HCT116 (cell line): Measurements from ENCODE around the gene NAV1. TPM values are rescaled to one million over a fixed set of nuclear protein-coding genes. Genes with fewer than 3 reads are reported as not detected.

Experiments used
- ATAC-seq: fragments of 200-7000 bp; cut with Tn5 transposase; 2 replicates; pipeline ENCODE4 v1.9.1; 2020; ENCODE audit warnings: mild to moderate bottlenecking, moderate library complexity
- BruUV-seq: library from RNA; stranded (reverse); fragments of 400-500 nt; replicated peaks from 2 replicates; lab custom pipeline; 2021; lab: Mats Ljungman, UMichigan
- CTCF ChIA-PET: fragments of 300-600 bp; sonication (Branson Sonifier 250); formaldehyde crosslinking; loops from one replicate; lab custom pipeline; 2021; ENCODE audit warnings: antibody characterized with exemption; lab: Charles Lee
- POLR2A ChIA-PET: fragments of 300-600, 350-600 bp; sonication (Branson Sonifier 250); formaldehyde crosslinking; loops from one replicate; lab custom pipeline; 2021; ENCODE audit warnings: antibody characterized with exemption; lab: Charles Lee
- RAD21 ChIA-PET, 2 experiments: fragments of 300-600 bp; sonication (Branson Sonifier 250); formaldehyde crosslinking; loops; one replicate each; lab custom pipeline; 2023; ENCODE audit warnings: low total read pairs in 2 of 2; ENCODE audit not compliant: uncharacterized antibody in 2 of 2, unreplicated experiment in 2 of 2, low non-redundant PET in 1 of 2; lab: Charles Lee
- DNase-seq: peaks from one replicate; pipeline ENCODE4 v3.0.0-alpha.2; 2010; ENCODE audit warnings: low read depth, low spot score
- H2AFZ ChIP-seq: fragments of 200-600 bp; shearing (Covaris generic), sonication (generic); 2 replicates; pipeline ENCODE4 v1.6.1; 2017; ENCODE audit warnings: low read depth, mixed run types, mixed read lengths, antibody characterized with exemption, low read length; ENCODE audit not compliant: poor library complexity, severe bottlenecking
- H3K27ac ChIP-seq: 2 replicates; pipeline ENCODE4 v1.5.1; 2012; ENCODE audit warnings: low read depth, low read length
- H3K27me3 ChIP-seq: fragments of 200-600 bp; sonication (generic); 2 replicates; pipeline ENCODE4 v1.6.1; 2016; ENCODE audit warnings: mixed run types, low read length, mixed read lengths; ENCODE audit not compliant: insufficient read depth
- H3K36me3 ChIP-seq, 2 experiments: fragments of 200-500 bp in 1 of 2; fragments of 200-600 bp in 1 of 2; sonication (Bioruptor generic) in 1 of 2; sonication (generic) in 1 of 2; 2 replicates each; pipeline versions ENCODE4 v1.5.1 to v1.6.1; 2014 to 2016; ENCODE audit warnings: low read length in 2 of 2, inconsistent platforms in 1 of 2, mixed read lengths in 1 of 2, mixed run types in 1 of 2; ENCODE audit not compliant: insufficient read depth in 2 of 2, control insufficient read depth in 1 of 2
- H3K4me1 ChIP-seq, 2 experiments: fragments of 200-600 bp in 1 of 2; sonication (generic) in 1 of 2; 2 replicates each; pipeline versions ENCODE4 v1.5.1 to v1.6.1; 2012 to 2017; ENCODE audit warnings: low read length in 2 of 2, inconsistent platforms in 1 of 2, mild to moderate bottlenecking in 1 of 2, mixed read lengths in 1 of 2, mixed run types in 1 of 2, moderate library complexity in 1 of 2; ENCODE audit not compliant: insufficient read depth in 2 of 2, control insufficient read depth in 1 of 2
- H3K4me2 ChIP-seq: fragments of 200-600 bp; sonication (generic); 2 replicates; pipeline ENCODE4 v1.6.1; 2017; ENCODE audit warnings: mixed run types, low read length, mixed read lengths
- H3K4me3 ChIP-seq, 2 experiments: fragments of 200-600 bp in 1 of 2; sonication (generic) in 1 of 2; replicated peaks in 1 of 2; 2 replicates each; pipeline ENCODE4 v1.5.1; 2011 to 2016; ENCODE audit warnings: low read length in 2 of 2, control low read depth in 1 of 2, low read depth in 1 of 2, mild to moderate bottlenecking in 1 of 2, mixed read lengths in 1 of 2, mixed run types in 1 of 2
- H3K79me2 ChIP-seq: fragments of 200-600 bp; sonication (generic); 2 replicates; pipeline ENCODE4 v1.6.1; 2017; ENCODE audit warnings: mild to moderate bottlenecking, mixed run types, low read length, moderate library complexity, mixed read lengths; ENCODE audit not compliant: insufficient read depth
- H3K9ac ChIP-seq: fragments of 200-600 bp; sonication (generic); 2 replicates; pipeline ENCODE4 v1.6.1; 2016; ENCODE audit warnings: low read length, mixed read lengths
- H3K9me2 ChIP-seq: fragments of 200-600 bp; sonication (generic), shearing (Covaris generic); 2 replicates; pipeline ENCODE4 v1.6.1; 2017; ENCODE audit warnings: mixed run types, mild to moderate bottlenecking, moderate library complexity; ENCODE audit not compliant: insufficient read depth
- H3K9me3 ChIP-seq, 2 experiments: fragments of 200-500 bp in 1 of 2; fragments of 200-600 bp in 1 of 2; sonication (Bioruptor generic) in 1 of 2; sonication (generic) in 1 of 2; 2 replicates each; pipeline ENCODE4 v1.6.1; 2014 to 2017; ENCODE audit warnings: low read length in 2 of 2, mixed read lengths in 2 of 2, inconsistent platforms in 1 of 2, low read depth in 1 of 2, mild to moderate bottlenecking in 1 of 2, mixed run types in 1 of 2, moderate library complexity in 1 of 2; ENCODE audit not compliant: control insufficient read depth in 1 of 2, insufficient read depth in 1 of 2
- H4K20me1 ChIP-seq: fragments of 200-600 bp; sonication (generic), shearing (Covaris generic); 2 replicates; pipeline ENCODE4 v1.6.1; 2017; ENCODE audit warnings: mixed run types, mild to moderate bottlenecking, moderate library complexity; ENCODE audit not compliant: insufficient read depth
- ATF3 ChIP-seq: IDR thresholded peaks from 2 replicates; pipeline ENCODE4 v1.6.1; 2012
- CEBPB ChIP-seq: IDR thresholded peaks from 2 replicates; pipeline ENCODE4 v1.6.1; 2012; ENCODE audit warnings: low read depth
- EZH2 ChIP-seq: fragments of 200-600 bp; sonication (generic); IDR thresholded peaks from 2 replicates; pipeline ENCODE4 v1.6.1; 2017; ENCODE audit warnings: antibody characterized with exemption, mixed run types
- EZH2phosphoT487 ChIP-seq: fragments of 200-600 bp; IDR thresholded peaks from 2 replicates; pipeline ENCODE4 v1.6.1; 2018; ENCODE audit warnings: antibody characterized with exemption, borderline replicate concordance
- SP1 ChIP-seq: IDR thresholded peaks from 2 replicates; pipeline ENCODE4 v1.6.1; 2012; ENCODE audit warnings: low read depth
- ZFX ChIP-seq: fragments of 450-650 bp; IDR thresholded peaks from 2 replicates; pipeline ENCODE4 v1.6.1; 2017
- ZNF274 ChIP-seq: fragments of 200-500 bp; sonication (Bioruptor generic); IDR thresholded peaks from 2 replicates; pipeline ENCODE4 v1.6.1; 2014; ENCODE audit warnings: mild to moderate bottlenecking, low read depth, low read length, inconsistent platforms
- intact Hi-C: fragments of 100-400 bp; cut with micrococcal nuclease; formaldehyde crosslinking; loops from 2 replicates; pipeline ENCODE4 v1.10.0; 2022
- total RNA-seq: library from RNA; stranded (reverse); gene quantifications from one replicate; pipeline ENCODE4 v1.2.1, GENCODE V29; 2021; ENCODE audit not compliant: unreplicated experiment
- TF ChIP-seq, protein P1 (sequence below), 3 experiments: fragments of 200-600 bp in 1 of 3; sonication (generic) in 1 of 3; IDR thresholded peaks in 2 of 3; conservative IDR thresholded peaks in 1 of 3; 2 replicates each; pipeline ENCODE4 v1.5.1; 2012 to 2017; ENCODE audit warnings: low read depth in 2 of 3, low read length in 2 of 3, antibody characterized with exemption in 1 of 3, borderline replicate concordance in 1 of 3, control low read depth in 1 of 3, mild to moderate bottlenecking in 1 of 3, mixed read lengths in 1 of 3, mixed run types in 1 of 3, moderate library complexity in 1 of 3; ENCODE audit not compliant: insufficient read depth in 1 of 3

Gene NAV1
- total RNA-seq, 1 experiment from 2014 or later: 22.8 TPM

GRCh38 chr1:201506557-201507359, 32.2 kb upstream of the NAV1 start, which contains the start of gene CSRP1 (continued):
- TF ChIP-seq, protein P1, sequence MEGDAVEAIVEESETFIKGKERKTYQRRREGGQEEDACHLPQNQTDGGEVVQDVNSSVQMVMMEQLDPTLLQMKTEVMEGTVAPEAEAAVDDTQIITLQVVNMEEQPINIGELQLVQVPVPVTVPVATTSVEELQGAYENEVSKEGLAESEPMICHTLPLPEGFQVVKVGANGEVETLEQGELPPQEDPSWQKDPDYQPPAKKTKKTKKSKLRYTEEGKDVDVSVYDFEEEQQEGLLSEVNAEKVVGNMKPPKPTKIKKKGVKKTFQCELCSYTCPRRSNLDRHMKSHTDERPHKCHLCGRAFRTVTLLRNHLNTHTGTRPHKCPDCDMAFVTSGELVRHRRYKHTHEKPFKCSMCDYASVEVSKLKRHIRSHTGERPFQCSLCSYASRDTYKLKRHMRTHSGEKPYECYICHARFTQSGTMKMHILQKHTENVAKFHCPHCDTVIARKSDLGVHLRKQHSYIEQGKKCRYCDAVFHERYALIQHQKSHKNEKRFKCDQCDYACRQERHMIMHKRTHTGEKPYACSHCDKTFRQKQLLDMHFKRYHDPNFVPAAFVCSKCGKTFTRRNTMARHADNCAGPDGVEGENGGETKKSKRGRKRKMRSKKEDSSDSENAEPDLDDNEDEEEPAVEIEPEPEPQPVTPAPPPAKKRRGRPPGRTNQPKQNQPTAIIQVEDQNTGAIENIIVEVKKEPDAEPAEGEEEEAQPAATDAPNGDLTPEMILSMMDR (IDR thresholded peaks at IDR 0.05 in 2 of 3, conservative IDR thresholded peaks at IDR 0.05 in 1 of 3; ENCODE audit: borderline replicate concordance in 1 of 3, insufficient read depth in 1 of 3, low read depth in 2 of 3, low read length in 2 of 3): no peak
- TF ChIP-seq EZH2: no peak
- TF ChIP-seq ATF3: no peak
- no peak for TF ChIP-seq ZNF274
- peak; percentile 52; the same call in 1 of the 2 replicates for TF ChIP-seq SP1
- TF ChIP-seq, all 23 proteins: peak for 11

- intact Hi-C loops: loop anchor here (2.0 kb wide), 1 partner anchor 19 kb away; no protein-coding TSS in a partner anchor
- peak overlapping the region; percentile 64 to 73 for H3K4me3 ChIP-seq
- no peaks in the 10 kb centered on the region for H3K36me3 ChIP-seq
- peak overlapping the region; percentile 64 for H3K27ac ChIP-seq
- H4K20me1 ChIP-seq: no peaks in the 10 kb centered on the region
- no peak for DNase-seq
- peaks cover 3% of the 10 kb centered on the region; the same call in 1 of the 2 replicates for H3K79me2 ChIP-seq
- H3K27me3 ChIP-seq: no peaks in the 10 kb centered on the region
- peak overlapping the region; percentile 77 for H3K9ac ChIP-seq
- no peak overlapping the region for H2AFZ ChIP-seq
- peak; percentile 61 for TF ChIP-seq ZFX
- TF ChIP-seq CEBPB: no peak
- TF ChIP-seq EZH2phosphoT487: no peak
- peak; percentile 31 for ATAC-seq
- H3K4me1 ChIP-seq: peaks cover 11 to 31% of the 10 kb centered on the region in 2 experiments
- ChIA-PET CTCF (interaction anchor here (1.4 to 1.9 kb wide), 2 partner anchors 8 to 26 kb away, joined by 4 to 13 read pairs; no protein-coding TSS in a partner anchor), RAD21 (interaction anchor here in 1 of 2 experiments (1.4 kb wide), 1 partner anchor 59 kb away, joined by 4 read pairs; no protein-coding TSS in a partner anchor), POLR2A (interaction anchor here (0.7 to 2.6 kb wide), 3 partner anchors 27 to 503 kb away, joined by 3 to 8 read pairs (median 3); partner anchors contain the start of gene ELF3)
- no peaks in the 10 kb centered on the region for H3K9me2 ChIP-seq
- H3K9me3 ChIP-seq: no peaks in the 10 kb centered on the region
- peak overlapping the region; percentile 80 for H3K4me2 ChIP-seq
- TSS peak; percentile 67 for BruUV-seq
Measured at GRCh38 chr1:201507360-201507675, 31.6 kb upstream of the NAV1 start.
